OCI-LY7 (cell line): ENCODE measurements around the gene BHLHE41. TPM values are rescaled to one million over a fixed set of nuclear protein-coding genes. Genes with fewer than 3 reads are reported as not detected.
A peak's percentile ranks its signal among the peaks of the same experiment; 100 is the strongest.

Experiments used
- BruUV-seq: library from RNA; stranded (reverse); fragments of 400-500 nt; replicated peaks from 2 replicates; lab custom pipeline; 2021; lab: Mats Ljungman, UMichigan
- CTCF ChIA-PET: fragments of 300-600 bp; sonication (Branson Sonifier 250); formaldehyde crosslinking; loops from one replicate; lab custom pipeline; 2022; ENCODE audit warnings: antibody characterized with exemption; ENCODE audit not compliant: unreplicated experiment; lab: Charles Lee
- POLR2A ChIA-PET: fragments of 300-600 bp; sonication (Branson Sonifier 250); formaldehyde crosslinking; loops from one replicate; lab custom pipeline; 2022; ENCODE audit warnings: antibody characterized with exemption; lab: Charles Lee
- DNase-seq: peaks from one replicate; pipeline ENCODE4 v3.0.0-alpha.2; 2015; ENCODE audit warnings: low spot score
- H2AFZ ChIP-seq: fragments of 200-600 bp; sonication (generic), shearing (Covaris generic); 2 replicates; pipeline ENCODE4 v1.6.1; 2014; ENCODE audit warnings: mild to moderate bottlenecking, antibody characterized with exemption, low read length, moderate library complexity
- H3K27ac ChIP-seq: fragments of 200-600 bp; sonication (generic); 2 replicates; pipeline ENCODE4 v1.5.1; 2014; ENCODE audit warnings: mixed run types, low read depth, mild to moderate bottlenecking, moderate library complexity, low read length, inconsistent platforms; ENCODE audit not compliant: poor library complexity, severe bottlenecking
- H3K36me3 ChIP-seq: fragments of 200-600 bp; sonication (generic); 2 replicates; pipeline ENCODE4 v1.6.1; 2014; ENCODE audit warnings: mild to moderate bottlenecking, antibody characterized with exemption, low read length, moderate library complexity, mixed read lengths; ENCODE audit not compliant: insufficient read depth
- H3K4me1 ChIP-seq: fragments of 200-600 bp; sonication (generic); 2 replicates; pipeline ENCODE4 v1.5.1; 2014; ENCODE audit warnings: mild to moderate bottlenecking, low read length; ENCODE audit not compliant: insufficient read depth, poor library complexity, severe bottlenecking
- H3K4me2 ChIP-seq: fragments of 200-600 bp; sonication (generic); 2 replicates; pipeline ENCODE4 v1.6.1; 2014; ENCODE audit warnings: mild to moderate bottlenecking, low read length
- H3K4me3 ChIP-seq: fragments of 200-600 bp; sonication (generic); 2 replicates; pipeline ENCODE4 v1.5.1; 2014; ENCODE audit warnings: mild to moderate bottlenecking, low read depth, low read length; ENCODE audit not compliant: poor library complexity, severe bottlenecking
- H3K79me2 ChIP-seq: fragments of 200-600 bp; sonication (generic); 2 replicates; pipeline ENCODE4 v1.6.1; 2016; ENCODE audit warnings: low read depth, mild to moderate bottlenecking, low read length, moderate library complexity, mixed read lengths; ENCODE audit not compliant: insufficient read depth
- H3K9me2 ChIP-seq: fragments of 200-600 bp; sonication (generic); 2 replicates; pipeline ENCODE4 v1.6.1; 2016; ENCODE audit warnings: mild to moderate bottlenecking, low read length, mixed read lengths; ENCODE audit not compliant: insufficient read depth
- H3K9me3 ChIP-seq: fragments of 200-600 bp; sonication (generic); 2 replicates; pipeline ENCODE4 v1.6.1; 2014; ENCODE audit warnings: mild to moderate bottlenecking, mixed run types, low read length, mixed read lengths
- H4K20me1 ChIP-seq: fragments of 200-600 bp; sonication (generic); 2 replicates; pipeline ENCODE4 v1.6.1; 2014; ENCODE audit warnings: mild to moderate bottlenecking, antibody characterized with exemption, low read length, moderate library complexity, mixed read lengths; ENCODE audit not compliant: insufficient read depth
- EZH2phosphoT487 ChIP-seq: fragments of 200-600 bp; sonication (generic); IDR thresholded peaks from 2 replicates; pipeline ENCODE4 v1.6.1; 2018; ENCODE audit warnings: low read depth, borderline replicate concordance, mild to moderate bottlenecking, mixed run types, antibody characterized with exemption, low read length, moderate library complexity, mixed read lengths
- intact Hi-C: fragments of 100-400 bp; cut with micrococcal nuclease; formaldehyde crosslinking; loops from one replicate; pipeline ENCODE4 v1.10.0; 2022; ENCODE audit not compliant: unreplicated experiment
- total RNA-seq, 2 experiments: library from RNA; depleted of rRNA in 1 of 2; stranded (reverse); fragments of >200 nt in 1 of 2; shearing (Covaris generic) in 1 of 2; gene quantifications; 2 replicates each; pipeline ENCODE4 v1.2.3, GENCODE V29; 2014 to 2022
- TF ChIP-seq, protein P1 (sequence below): fragments of 200-600 bp; sonication (generic); conservative IDR thresholded peaks from 2 replicates; pipeline ENCODE4 v1.5.1; 2014; ENCODE audit warnings: mild to moderate bottlenecking, antibody characterized with exemption, low read length, moderate library complexity, mixed read lengths

Gene BHLHE41
- total RNA-seq, 2 experiments from 2014 or later: not detected

GRCh38 chr12:26123482-26123980 lies 1.3 kb downstream of the BHLHE41 start:
- TF ChIP-seq, protein P1, sequence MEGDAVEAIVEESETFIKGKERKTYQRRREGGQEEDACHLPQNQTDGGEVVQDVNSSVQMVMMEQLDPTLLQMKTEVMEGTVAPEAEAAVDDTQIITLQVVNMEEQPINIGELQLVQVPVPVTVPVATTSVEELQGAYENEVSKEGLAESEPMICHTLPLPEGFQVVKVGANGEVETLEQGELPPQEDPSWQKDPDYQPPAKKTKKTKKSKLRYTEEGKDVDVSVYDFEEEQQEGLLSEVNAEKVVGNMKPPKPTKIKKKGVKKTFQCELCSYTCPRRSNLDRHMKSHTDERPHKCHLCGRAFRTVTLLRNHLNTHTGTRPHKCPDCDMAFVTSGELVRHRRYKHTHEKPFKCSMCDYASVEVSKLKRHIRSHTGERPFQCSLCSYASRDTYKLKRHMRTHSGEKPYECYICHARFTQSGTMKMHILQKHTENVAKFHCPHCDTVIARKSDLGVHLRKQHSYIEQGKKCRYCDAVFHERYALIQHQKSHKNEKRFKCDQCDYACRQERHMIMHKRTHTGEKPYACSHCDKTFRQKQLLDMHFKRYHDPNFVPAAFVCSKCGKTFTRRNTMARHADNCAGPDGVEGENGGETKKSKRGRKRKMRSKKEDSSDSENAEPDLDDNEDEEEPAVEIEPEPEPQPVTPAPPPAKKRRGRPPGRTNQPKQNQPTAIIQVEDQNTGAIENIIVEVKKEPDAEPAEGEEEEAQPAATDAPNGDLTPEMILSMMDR: no peak
- peak; percentile 35; the same call in 1 of the 2 replicates for TF ChIP-seq EZH2phosphoT487
- ChIA-PET POLR2A (no interaction called here), CTCF (no interaction called here)
- Histone ChIP-seq H2AFZ (no peak overlapping the region), H3K36me3 (no peaks in the 10 kb centered on the region), H3K4me3 (no peak overlapping the region), H3K9me3 (no peaks in the 10 kb centered on the region), H3K9me2 (no peaks in the 10 kb centered on the region), H4K20me1 (no peaks in the 10 kb centered on the region; the same call in 1 of the 2 replicates), H3K4me2 (no peak overlapping the region), H3K27ac (no peak overlapping the region), H3K4me1 (no peaks in the 10 kb centered on the region), H3K79me2 (no peaks in the 10 kb centered on the region)
- intact Hi-C loops: loop anchor here (10.0 kb wide), 1 partner anchor 311 kb away; no protein-coding TSS in a partner anchor
- no peak for DNase-seq
- BruUV-seq: no TSS peak

DNA sequence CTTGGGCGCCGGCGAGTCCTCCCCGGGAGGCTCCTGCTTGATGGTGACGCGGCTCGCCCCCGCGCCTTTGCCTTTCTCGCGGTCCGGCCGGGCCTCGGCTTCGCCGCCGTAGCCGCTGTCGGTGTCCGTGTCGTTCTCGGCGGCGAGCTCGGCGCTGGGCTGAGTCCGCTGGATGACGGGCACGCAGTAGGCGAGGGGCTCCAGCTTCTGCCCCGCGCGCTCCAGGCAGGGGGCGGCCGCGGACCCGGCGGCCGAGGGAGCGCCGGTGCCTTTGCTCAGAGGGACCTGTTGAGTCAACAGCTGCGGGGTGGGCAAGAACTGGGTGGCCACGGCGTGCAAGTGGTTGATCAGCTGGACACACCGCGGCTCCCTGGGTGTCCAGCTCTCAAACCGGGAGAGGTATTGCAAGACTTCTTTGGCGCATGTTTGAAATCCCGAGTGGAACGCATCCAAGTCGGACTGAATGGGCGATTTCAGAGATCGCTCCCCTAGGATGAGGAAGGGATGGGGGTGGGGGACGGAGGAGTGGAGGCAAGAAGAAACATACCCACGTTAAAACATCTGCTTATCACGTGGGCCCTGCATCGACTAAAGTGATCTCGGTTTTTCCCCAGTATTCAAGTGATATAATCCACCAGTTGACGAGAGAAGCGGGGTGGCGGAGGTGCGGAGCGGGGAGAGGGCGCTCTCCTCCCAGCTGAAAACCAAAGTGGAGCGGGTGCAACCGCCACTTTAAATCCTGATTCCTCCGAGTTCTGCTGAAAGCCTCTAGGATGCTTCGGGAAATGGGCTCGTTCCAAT lies 2.0 kb downstream of the BHLHE41 start:
- POLR2A ChIA-PET: no interaction called here
- DNase-seq: no peak
- no peak overlapping the region for H2AFZ ChIP-seq

More for the DNA sequence above, 2.0 kb downstream of the BHLHE41 start:
- no peak overlapping the region for H3K4me3 ChIP-seq
- no peak overlapping the region for H3K27ac ChIP-seq
- CTCF ChIA-PET: no interaction called here
- H4K20me1 ChIP-seq: no peaks in the 10 kb centered on the region
- H3K79me2 ChIP-seq: no peaks in the 10 kb centered on the region
- no peaks in the 10 kb centered on the region for H3K9me3 ChIP-seq
- intact Hi-C loops: loop anchor here (10.0 kb wide), 1 partner anchor 312 kb away; no protein-coding TSS in a partner anchor
- no peak for TF ChIP-seq EZH2phosphoT487
- TF ChIP-seq, protein P1: no peak
- H3K36me3 ChIP-seq: no peaks in the 10 kb centered on the region
- H3K4me1 ChIP-seq: no peaks in the 10 kb centered on the region
- no peak overlapping the region; the same call in 1 of the 2 replicates for H3K4me2 ChIP-seq
- no peaks in the 10 kb centered on the region for H3K9me2 ChIP-seq
- BruUV-seq: no TSS peak
